ENCODE results near the gene SUSD2.

The SUSD2 gene

DNA sequence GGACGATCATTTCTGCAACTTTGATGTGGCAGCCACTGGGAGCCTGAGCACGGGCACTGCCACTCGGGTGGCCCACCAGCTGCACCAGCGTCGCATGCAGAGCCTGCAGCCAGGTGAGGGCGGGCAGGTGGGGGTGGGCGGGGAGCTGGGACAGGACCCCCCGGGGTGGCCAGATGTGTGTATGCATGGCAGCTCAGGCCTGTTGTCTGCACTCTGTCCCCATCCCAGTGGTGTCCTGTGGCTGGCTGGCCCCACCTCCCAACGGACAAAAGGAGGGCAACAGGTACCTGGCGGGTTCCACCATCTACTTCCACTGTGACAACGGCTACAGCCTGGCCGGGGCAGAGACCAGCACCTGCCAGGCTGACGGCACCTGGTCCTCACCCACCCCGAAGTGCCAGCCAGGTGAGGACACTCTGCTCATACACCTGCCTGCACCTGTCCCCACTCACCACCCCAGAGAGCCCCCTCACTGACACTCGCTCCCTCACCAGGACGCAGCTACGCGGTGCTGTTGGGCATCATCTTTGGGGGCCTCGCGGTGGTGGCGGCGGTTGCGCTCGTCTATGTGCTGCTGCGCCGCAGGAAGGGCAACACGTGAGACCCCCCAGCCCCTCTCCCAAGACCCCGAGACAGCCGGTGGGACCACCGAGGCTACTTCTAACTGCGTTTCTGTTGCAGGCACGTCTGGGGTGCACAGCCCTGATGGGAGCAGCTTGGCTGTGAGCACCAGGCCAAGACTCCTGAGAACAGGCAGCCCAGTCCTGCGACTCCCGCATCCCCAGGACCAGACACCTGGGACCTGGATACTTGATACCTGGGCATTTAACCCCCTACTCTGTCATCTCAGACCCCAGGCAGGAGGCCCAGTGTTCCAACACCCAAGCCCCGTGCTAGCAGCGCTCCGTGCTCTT, 6.7 kb downstream of the SUSD2 start:
- TF ChIP-seq, protein P1, sequence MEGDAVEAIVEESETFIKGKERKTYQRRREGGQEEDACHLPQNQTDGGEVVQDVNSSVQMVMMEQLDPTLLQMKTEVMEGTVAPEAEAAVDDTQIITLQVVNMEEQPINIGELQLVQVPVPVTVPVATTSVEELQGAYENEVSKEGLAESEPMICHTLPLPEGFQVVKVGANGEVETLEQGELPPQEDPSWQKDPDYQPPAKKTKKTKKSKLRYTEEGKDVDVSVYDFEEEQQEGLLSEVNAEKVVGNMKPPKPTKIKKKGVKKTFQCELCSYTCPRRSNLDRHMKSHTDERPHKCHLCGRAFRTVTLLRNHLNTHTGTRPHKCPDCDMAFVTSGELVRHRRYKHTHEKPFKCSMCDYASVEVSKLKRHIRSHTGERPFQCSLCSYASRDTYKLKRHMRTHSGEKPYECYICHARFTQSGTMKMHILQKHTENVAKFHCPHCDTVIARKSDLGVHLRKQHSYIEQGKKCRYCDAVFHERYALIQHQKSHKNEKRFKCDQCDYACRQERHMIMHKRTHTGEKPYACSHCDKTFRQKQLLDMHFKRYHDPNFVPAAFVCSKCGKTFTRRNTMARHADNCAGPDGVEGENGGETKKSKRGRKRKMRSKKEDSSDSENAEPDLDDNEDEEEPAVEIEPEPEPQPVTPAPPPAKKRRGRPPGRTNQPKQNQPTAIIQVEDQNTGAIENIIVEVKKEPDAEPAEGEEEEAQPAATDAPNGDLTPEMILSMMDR (IDR thresholded peaks at IDR 0.05; ENCODE audit: low read depth, low read length), result no peak
- DNase-seq (ENCODE audit: low read depth in 2 of 2), result no peak
- no peak overlapping the region for H3K4me3 ChIP-seq (replicated peaks in 1 of 2; ENCODE audit: low read depth in 2 of 2, low read length in 2 of 2)

DNA sequence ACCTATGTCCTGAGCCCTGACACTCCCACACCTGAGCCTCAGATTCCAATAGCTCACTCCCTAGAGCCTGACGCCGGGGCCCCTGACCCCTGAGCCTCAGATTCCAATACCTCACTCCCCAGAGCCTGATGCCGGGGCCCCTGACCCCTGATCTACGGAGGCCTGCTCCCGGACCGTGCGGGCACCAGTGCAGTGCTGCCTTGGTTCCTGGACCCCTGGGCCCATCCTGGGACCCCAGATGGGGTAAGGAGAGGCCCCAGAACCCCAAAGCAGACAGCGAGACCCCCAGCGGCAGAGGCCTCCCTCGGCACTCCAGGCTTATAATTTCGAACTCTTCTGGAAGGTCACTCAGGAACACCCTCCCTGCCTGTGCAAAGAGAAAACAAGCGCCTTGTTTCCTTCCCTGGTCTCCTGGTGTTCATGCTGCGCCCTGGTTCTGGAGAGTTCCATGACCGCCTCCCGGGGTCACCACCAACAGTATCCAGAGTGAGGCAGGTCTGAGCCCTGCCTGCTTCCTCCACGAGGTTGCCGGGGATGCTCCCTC, 7.5 kb downstream of the SUSD2 start:
- TF ChIP-seq, protein P1 (IDR thresholded peaks at IDR 0.05; ENCODE audit: low read depth, low read length), result no peak
- DNase-seq (ENCODE audit: low read depth in 2 of 2), result no peak
- H3K4me3 ChIP-seq (replicated peaks in 1 of 2; ENCODE audit: low read depth in 2 of 2, low read length in 2 of 2), result no peak overlapping the region

DNA sequence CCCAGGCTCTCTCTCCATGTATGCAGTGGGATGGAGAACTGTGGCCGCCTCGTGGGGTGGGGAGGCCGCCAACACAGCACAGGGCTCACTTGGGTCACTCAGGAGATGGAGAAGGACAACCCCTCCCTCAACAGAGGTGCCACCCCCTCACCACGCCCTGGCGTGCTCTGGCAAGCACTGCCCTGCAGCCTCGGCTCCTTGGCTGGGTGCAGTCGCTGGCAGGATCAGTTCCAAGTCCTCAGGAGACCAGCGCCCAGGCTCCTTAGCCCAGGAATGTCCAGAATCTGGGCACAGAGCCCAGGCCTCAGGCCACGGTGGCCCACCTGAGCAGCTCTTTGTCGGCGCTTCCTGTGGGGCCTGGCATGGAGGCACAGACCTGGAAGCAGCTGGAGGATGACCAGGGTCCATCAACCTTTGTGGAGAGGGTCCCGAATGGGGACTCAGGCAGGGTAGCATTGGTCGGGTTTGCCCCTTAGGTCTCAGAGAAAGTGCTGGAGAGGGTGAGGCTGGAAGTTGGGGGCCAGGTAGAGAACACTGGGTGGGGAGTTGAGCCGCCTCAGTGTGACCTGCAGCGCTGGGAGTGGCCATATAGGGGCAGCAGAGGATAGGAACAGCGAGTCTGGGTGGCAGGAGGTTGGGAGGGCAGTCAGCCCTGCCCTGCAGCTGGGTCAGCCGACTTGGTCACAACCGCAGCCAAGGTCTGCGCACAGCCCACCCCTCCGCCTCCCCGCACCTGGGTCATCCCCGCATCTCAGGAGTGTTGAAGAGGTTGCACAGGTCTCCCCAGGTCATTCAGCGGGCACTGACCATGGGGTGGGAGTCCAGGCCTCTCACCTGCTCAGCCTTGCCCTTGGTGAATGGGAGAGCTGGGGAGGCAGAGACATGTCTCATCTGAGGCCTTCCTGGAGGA, 8.2 kb downstream of the SUSD2 start:
- peak; percentile 75 to 78 for DNase-seq (ENCODE audit: low read depth in 2 of 2)
- TF ChIP-seq, protein P1 (IDR thresholded peaks at IDR 0.05; ENCODE audit: low read depth, low read length), result peak; percentile 97
- H3K4me3 ChIP-seq (replicated peaks in 1 of 2; ENCODE audit: low read depth in 2 of 2, low read length in 2 of 2), result no peak overlapping the region

DNA sequence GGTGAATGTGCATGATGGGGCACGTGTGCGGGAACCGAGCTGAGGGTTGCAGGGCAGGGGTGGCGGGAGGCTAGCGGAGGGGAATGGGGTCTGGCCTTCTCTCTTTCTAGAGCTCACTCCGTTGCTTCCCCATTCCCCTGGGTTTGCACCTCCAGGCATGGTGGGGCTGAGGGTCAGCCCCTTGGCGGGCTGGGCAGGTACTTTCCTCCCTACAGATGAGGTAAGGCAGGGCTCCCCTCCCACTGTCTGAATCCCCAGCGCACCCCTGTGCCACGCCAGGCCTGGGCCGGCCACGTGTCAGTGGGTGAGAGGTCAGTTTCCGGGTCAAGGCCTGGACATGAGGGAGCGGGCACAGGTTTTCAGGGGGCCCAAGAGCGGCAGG, 8.9 kb downstream of the SUSD2 start:
- DNase-seq (ENCODE audit: low read depth in 2 of 2), result no peak
- H3K4me3 ChIP-seq (replicated peaks in 1 of 2; ENCODE audit: low read depth in 2 of 2, low read length in 2 of 2), result no peak overlapping the region
- TF ChIP-seq, protein P1 (IDR thresholded peaks at IDR 0.05; ENCODE audit: low read depth, low read length), result no peak

DNA sequence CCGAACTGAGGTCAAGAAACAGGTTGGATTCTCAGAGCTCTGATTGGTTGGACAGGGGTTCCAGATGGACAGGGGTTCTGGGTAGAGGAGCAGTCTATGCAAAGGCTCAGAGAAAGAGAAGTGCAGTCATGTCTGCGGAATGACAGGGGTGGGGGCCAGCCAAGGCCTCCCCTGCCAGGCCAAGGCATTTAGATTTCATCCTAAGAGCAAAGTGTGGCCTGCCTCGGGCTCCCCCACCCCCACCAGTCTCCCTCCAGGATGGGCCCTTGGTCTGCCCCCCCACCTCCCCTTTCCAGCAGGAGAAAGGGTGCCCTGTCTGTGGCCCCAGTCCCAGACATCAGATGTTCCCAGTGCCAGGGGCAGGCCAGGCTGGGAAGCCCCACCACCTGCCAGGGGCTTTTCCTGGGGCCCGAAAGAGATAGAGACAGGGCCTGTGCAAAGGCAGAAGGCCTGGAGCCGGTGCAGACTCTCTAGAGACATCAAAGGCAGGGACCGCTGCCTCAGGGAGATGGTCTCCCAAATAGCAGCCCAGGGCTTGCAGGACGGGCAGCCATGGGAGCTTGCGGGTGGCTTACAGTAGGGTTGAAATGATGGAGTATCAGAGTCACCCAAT, 9.4 kb downstream of the SUSD2 start:
- TF ChIP-seq, protein P1 (IDR thresholded peaks at IDR 0.05; ENCODE audit: low read depth, low read length), result no peak
- peak in 1 of 2 donors; percentile 11 for DNase-seq (ENCODE audit: low read depth in 2 of 2)
- H3K4me3 ChIP-seq (replicated peaks in 1 of 2; ENCODE audit: low read depth in 2 of 2, low read length in 2 of 2), result no peak overlapping the region

DNA sequence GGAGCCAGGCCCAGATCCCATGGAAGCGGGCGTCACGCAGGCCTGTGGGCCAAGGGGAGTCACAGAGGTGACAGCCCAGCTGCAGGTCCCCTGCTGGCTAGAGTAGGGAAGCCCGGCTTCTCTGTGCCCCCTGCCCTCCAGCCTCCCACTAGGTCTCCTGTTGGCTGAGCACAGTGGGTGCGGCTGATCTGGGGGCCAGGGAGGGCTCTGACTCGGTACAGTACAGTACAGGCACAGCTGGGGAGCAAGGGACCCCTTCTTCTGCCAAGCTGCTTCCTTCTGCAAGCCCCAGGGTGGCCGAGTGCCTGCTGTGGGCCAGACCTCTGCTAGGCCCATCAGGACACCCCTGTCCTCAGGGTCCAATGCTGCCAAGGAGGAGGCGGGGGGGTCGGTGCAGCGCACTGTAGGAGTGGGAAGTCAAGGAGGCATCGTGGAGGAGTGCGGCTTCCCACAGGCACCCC, 10.1 kb downstream of the SUSD2 start:
- no peak for DNase-seq (ENCODE audit: low read depth in 2 of 2)
- H3K4me3 ChIP-seq (replicated peaks in 1 of 2; ENCODE audit: low read depth in 2 of 2, low read length in 2 of 2), result no peak overlapping the region
- TF ChIP-seq, protein P1 (IDR thresholded peaks at IDR 0.05; ENCODE audit: low read depth, low read length), result peak; percentile 3
